GM12892 (cell line): ENCODE results near the gene TBX5.

ENCODE experiments used
- POLR2A ChIP-seq: IDR thresholded peaks from 2 replicates; pipeline ENCODE4 v1.6.1; 2011; ENCODE audit warnings: low read depth, low read length, control low read depth
- TAF1 ChIP-seq: IDR thresholded peaks from 2 replicates; pipeline ENCODE4 v1.6.1; 2011; ENCODE audit warnings: low read depth, mild to moderate bottlenecking, control low read depth, low read length, borderline replicate concordance

GRCh38 chr12:114447799-114448617 is 42.1 kb upstream of the TBX5 start:
- TF ChIP-seq POLR2A (no peak), TAF1 (no peak)
